ENCODE results near the gene USP3. TPM values are rescaled to one million over a fixed set of nuclear protein-coding genes. Genes with fewer than 3 reads are reported as not detected.

Gene USP3
- total and polyA plus RNA-seq, 2 donors (not counting 1 experiment from before 2014, with no cell fraction given): 43.4 to 152 TPM

DNA sequence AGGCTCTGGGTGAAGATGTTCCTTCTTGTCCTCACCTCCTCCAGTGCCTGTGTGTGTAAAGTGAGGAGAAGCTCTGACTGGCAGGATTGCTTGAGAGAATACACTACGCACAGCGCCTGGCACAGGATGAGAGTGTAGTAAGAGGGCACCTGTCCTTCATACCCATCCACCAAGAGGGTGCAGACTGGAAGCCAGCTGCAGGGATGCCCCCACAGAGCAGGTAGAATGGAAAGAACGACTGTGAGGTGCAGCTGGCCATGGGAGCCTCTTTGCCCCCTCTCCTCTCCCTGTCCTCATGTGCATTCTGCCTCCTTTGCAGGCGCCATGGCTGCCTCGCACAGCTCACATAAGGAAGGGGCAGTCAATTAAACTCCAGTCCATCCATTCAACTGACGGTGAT lies 105.1 kb downstream of the USP3 start:
- ChIA-PET POLR2A (interaction anchor here (0.6 to 1.4 kb wide), 2 partner anchors 9 to 391 kb away, joined by 4 to 18 read pairs; no protein-coding TSS in a partner anchor), CTCF (interaction anchor here (0.6 to 6.7 kb wide), 39 partner anchors 7 to 502 kb away, joined by 3 to 47 read pairs (median 4); partner anchors contain the start of gene FBXL22)
- ATAC-seq (ENCODE audit: low read depth) (no peak), DNase-seq (no peak)
- Mint-ChIP-seq H3K27ac (no peak overlapping the region), H3K4me3 (no peak overlapping the region), H3K4me1 (peaks cover 30% of the 10 kb centered on the region), H3K27me3 (no peaks in the 10 kb centered on the region), H3K9me3 (ENCODE audit: insufficient read depth) (no peaks in the 10 kb centered on the region)
- H3K4me1 ChIP-seq (ENCODE audit: control insufficient read depth in 2 of 2, insufficient read depth in 2 of 2, low read length in 2 of 2): peaks cover 25 to 29% of the 10 kb centered on the region in 2 donors
- no peaks in the 10 kb centered on the region for H3K27me3 ChIP-seq (replicated peaks in 1 of 4; ENCODE audit: control extremely low read depth in 1 of 4, control insufficient read depth in 3 of 4, insufficient read depth in 4 of 4, low read length in 3 of 4)
- H3K79me2 ChIP-seq (ENCODE audit: control insufficient read depth, insufficient read depth, low read length): peaks cover 12% of the 10 kb centered on the region
- H3K9ac ChIP-seq (ENCODE audit: low read length): no peak overlapping the region
- H3K36me3 ChIP-seq (replicated peaks in 1 of 2; ENCODE audit: control extremely low read depth in 1 of 2, control insufficient read depth in 1 of 2, extremely low read depth in 1 of 2, insufficient read depth in 2 of 2, low read length in 1 of 2): peaks cover 2 to 57% of the 10 kb centered on the region in 2 experiments
- H3K4me3 ChIP-seq (ENCODE audit: control extremely low read depth in 1 of 5, extremely low read depth in 1 of 5, insufficient read depth in 1 of 5, low read depth in 2 of 5, low read length in 4 of 5): no peak overlapping the region
- WGBS (ENCODE audit: insufficient coverage): 67% methylated on average over 1 of the region's 6 CpGs
- no peak overlapping the region for H2AFZ ChIP-seq (ENCODE audit: insufficient read depth, low read depth, low read length, poor library complexity, severe bottlenecking)
- no peak for TF ChIP-seq EZH2 (IDR thresholded peaks at IDR 0.05; ENCODE audit: borderline replicate concordance, insufficient read depth, low read depth, low read length, poor library complexity, severe bottlenecking)
- TF ChIP-seq, protein P1, sequence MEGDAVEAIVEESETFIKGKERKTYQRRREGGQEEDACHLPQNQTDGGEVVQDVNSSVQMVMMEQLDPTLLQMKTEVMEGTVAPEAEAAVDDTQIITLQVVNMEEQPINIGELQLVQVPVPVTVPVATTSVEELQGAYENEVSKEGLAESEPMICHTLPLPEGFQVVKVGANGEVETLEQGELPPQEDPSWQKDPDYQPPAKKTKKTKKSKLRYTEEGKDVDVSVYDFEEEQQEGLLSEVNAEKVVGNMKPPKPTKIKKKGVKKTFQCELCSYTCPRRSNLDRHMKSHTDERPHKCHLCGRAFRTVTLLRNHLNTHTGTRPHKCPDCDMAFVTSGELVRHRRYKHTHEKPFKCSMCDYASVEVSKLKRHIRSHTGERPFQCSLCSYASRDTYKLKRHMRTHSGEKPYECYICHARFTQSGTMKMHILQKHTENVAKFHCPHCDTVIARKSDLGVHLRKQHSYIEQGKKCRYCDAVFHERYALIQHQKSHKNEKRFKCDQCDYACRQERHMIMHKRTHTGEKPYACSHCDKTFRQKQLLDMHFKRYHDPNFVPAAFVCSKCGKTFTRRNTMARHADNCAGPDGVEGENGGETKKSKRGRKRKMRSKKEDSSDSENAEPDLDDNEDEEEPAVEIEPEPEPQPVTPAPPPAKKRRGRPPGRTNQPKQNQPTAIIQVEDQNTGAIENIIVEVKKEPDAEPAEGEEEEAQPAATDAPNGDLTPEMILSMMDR (IDR thresholded peaks at IDR 0.05): no peak
- intact Hi-C loops (cut with micrococcal nuclease): no loop called here
- H3K4me2 ChIP-seq (replicated peaks; ENCODE audit: low read depth, low read length, poor library complexity, severe bottlenecking): no peak overlapping the region
- H4K20me1 ChIP-seq (ENCODE audit: control insufficient read depth, insufficient read depth, low read length, poor library complexity, severe bottlenecking): no peaks in the 10 kb centered on the region
- H3K9me3 ChIP-seq (ENCODE audit: control extremely low read depth in 1 of 3, control insufficient read depth in 2 of 3, insufficient read depth in 1 of 3, low read length in 2 of 3): no peaks in the 10 kb centered on the region
- H3K27ac ChIP-seq (ENCODE audit: low read length in 2 of 2): no peak overlapping the region

DNA sequence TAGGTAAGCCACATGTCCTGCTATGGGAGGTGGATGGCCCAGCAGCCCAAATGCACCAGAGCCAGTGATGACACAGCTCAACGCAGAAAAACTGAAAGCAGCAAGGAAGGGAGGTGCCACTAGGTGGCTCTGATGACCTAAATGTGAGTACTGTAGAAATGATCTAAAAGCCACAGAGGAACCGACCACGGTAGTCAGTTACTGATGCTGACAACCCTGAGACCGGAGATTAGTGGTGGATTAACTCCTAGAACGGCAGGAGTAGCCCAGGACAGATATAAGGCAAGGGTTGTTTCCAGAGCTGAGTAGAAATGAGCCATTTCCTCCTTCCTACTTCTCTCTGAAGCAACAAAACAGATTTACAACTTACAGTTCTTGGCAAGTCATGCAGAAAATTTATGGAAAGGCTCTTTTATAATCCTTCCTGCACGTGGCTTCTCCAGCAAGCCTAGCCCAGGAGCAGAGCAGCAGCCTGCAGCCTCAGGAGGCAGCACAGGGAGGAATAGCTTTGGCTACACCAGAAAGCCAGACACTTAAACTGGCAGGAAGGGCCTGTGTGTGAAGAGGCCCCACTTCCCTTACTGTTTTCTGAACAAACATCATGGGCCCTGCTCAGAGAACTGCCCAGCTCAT lies 105.9 kb downstream of the USP3 start:
- H3K4me1 Mint-ChIP-seq: peaks cover 24% of the 10 kb centered on the region

More for the DNA sequence above, 105.9 kb downstream of the USP3 start:
- peaks cover 10 to 64% of the 10 kb centered on the region in 2 experiments for H3K36me3 ChIP-seq (replicated peaks in 1 of 2; ENCODE audit: control extremely low read depth in 1 of 2, control insufficient read depth in 1 of 2, extremely low read depth in 1 of 2, insufficient read depth in 2 of 2, low read length in 1 of 2)
- no peaks in the 10 kb centered on the region for H3K27me3 ChIP-seq (replicated peaks in 1 of 4; ENCODE audit: control extremely low read depth in 1 of 4, control insufficient read depth in 3 of 4, insufficient read depth in 4 of 4, low read length in 3 of 4)
- no peaks in the 10 kb centered on the region for H3K9me3 Mint-ChIP-seq (ENCODE audit: insufficient read depth)
- ATAC-seq (ENCODE audit: low read depth) (peak; percentile 94), DNase-seq (peak; percentile 81)
- 0% methylated on average over 4 of the region's 6 CpGs for WGBS (ENCODE audit: insufficient coverage)
- H3K27me3 Mint-ChIP-seq: no peaks in the 10 kb centered on the region
- peak overlapping the region; percentile 78 for H3K27ac Mint-ChIP-seq
- H3K4me3 ChIP-seq (ENCODE audit: control extremely low read depth in 1 of 5, extremely low read depth in 1 of 5, insufficient read depth in 1 of 5, low read depth in 2 of 5, low read length in 4 of 5): no peak overlapping the region
- no peak for TF ChIP-seq EZH2 (IDR thresholded peaks at IDR 0.05; ENCODE audit: borderline replicate concordance, insufficient read depth, low read depth, low read length, poor library complexity, severe bottlenecking)
- TF ChIP-seq, protein P1 (IDR thresholded peaks at IDR 0.05): peak; percentile 83
- H3K4me1 ChIP-seq (ENCODE audit: control insufficient read depth in 2 of 2, insufficient read depth in 2 of 2, low read length in 2 of 2): peaks cover 23 to 25% of the 10 kb centered on the region in 2 donors
- H3K4me2 ChIP-seq (replicated peaks; ENCODE audit: low read depth, low read length, poor library complexity, severe bottlenecking): peak overlapping the region; percentile 39
- H3K27ac ChIP-seq (ENCODE audit: low read length in 2 of 2): peak overlapping the region; percentile 56 to 77
- peak overlapping the region; percentile 36 for H2AFZ ChIP-seq (ENCODE audit: insufficient read depth, low read depth, low read length, poor library complexity, severe bottlenecking)
- no peaks in the 10 kb centered on the region for H4K20me1 ChIP-seq (ENCODE audit: control insufficient read depth, insufficient read depth, low read length, poor library complexity, severe bottlenecking)
- ChIA-PET POLR2A (interaction anchor here (0.6 to 1.4 kb wide), 2 partner anchors 10 to 392 kb away, joined by 4 to 18 read pairs; no protein-coding TSS in a partner anchor), CTCF (interaction anchor here (0.6 to 6.7 kb wide), 43 partner anchors 8 to 501 kb away, joined by 3 to 47 read pairs (median 4); partner anchors contain the start of gene FBXL22)
- intact Hi-C loops (cut with micrococcal nuclease): loop anchor here (1.0 to 10.0 kb wide), 2 partner anchors 54 to 457 kb away; no protein-coding TSS in a partner anchor
- H3K79me2 ChIP-seq (ENCODE audit: control insufficient read depth, insufficient read depth, low read length): peaks cover 12% of the 10 kb centered on the region
- no peak overlapping the region for H3K4me3 Mint-ChIP-seq
- no peak overlapping the region for H3K9ac ChIP-seq (ENCODE audit: low read length)
- no peaks in the 10 kb centered on the region for H3K9me3 ChIP-seq (ENCODE audit: control extremely low read depth in 1 of 3, control insufficient read depth in 2 of 3, insufficient read depth in 1 of 3, low read length in 2 of 3)

Measured in B cell (primary cell).